HG03108 (cell line): ENCODE data around the gene PTK6.
"Not testable (repeated sequence)": the region's sequence is repeated elsewhere in the genome, so short reads cannot be mapped to it uniquely, and the experiment has no call there.

Experiments
- ATAC-seq: cut with Tn5 transposase; IDR thresholded peaks from one replicate; pipeline ENCODE4 v1.9.1; 2021; ENCODE audit warnings: moderate library complexity; ENCODE audit not compliant: unreplicated experiment

PTK6 gene

DNA sequence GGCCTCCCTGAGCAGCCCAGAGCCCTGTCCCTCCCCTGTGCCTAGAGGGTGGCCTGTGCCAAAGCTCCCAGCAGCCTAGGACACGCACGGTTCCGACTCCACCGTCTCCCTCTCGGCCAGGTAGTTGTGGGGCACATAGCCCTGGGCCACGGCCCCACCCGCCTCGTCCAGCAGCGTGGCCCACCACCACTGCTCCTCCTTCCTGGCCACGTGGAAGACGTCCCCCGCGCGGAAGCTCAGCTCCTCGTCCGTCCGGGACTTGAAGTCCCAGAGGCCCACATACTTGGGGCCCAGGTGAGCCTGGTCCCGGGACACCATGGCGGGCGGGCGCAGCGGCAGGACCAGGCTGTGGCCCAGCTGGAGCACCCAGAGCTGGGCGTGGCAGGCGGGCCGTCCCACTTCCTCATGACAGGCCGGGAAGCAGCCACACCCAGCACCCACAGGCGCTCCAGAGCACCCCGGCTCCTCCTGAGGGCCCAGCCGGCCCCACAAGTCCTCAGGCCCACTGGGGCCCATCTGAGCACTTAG, at the start of gene PTK6:
PTK6 (minus strand) TSS at position 380 of the 528 bp plus-strand sequence; CDS start at position 318, 62 bp downstream.
- peak; percentile 7 for ATAC-seq

DNA sequence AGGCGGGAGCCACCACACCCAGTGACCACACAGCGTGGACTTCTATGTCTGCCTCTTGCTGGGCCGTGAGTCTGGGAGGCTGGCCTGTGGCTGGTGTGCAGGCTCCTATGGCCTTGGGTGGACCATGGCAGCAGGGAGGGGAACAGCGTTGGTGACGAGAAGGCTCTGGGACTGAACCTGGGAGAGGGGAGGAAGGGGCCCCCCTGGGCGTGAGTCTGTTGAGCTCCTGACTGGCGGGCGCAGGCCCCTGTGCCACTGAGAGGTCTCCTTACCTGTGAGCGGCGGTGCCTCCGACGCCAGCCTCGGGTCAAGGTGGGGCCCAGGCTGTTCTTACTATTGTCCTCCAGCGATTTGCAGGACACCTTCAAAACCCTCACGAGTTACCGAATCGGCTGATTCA, 49.6 kb upstream of the PTK6 start:
- no peak for ATAC-seq

DNA sequence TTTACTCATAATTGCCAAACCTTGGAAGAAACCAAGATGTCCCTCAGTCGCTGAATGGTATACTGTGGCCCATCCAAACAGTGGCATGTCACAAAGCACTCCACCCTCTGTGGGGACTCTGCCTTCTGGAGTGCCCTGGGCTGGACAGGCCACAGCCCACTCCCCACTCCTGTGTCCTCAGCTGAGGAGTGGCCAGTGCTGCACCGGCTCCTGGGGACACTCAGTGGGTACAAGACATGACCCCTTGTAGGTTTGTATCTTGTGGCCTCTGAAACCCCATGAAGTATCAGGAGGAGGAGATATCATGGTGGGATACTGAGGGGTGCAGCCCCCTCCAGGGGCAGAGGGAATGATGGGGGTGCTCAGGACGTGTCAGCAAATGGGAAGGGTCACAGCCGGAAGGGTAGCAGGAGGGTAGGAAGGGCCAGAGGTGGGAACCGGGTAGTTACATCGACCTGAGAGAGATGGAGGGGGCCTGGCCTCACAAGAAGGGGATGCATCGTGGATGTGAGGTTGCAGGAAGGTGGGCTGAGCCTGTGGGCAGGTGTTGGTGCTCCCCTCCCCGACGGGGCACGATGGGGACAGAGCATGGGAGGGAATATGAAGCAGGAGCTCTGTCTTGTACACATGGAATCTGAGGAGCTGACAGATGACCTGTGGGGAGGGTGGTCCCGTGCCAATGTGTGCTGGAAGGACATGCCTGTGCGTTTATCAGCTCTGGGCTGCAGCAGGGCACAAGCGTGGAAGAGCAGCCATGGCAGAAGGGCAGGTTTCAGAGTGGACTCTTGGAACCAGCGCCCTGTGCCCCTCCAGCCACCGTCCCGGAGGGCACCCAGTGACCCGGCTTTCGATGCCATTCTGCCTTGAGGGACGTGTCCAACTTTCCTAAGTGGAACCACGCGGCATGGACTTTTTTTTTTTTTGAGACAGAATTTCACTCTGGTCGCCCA, 48.7 kb upstream of the PTK6 start:
- ATAC-seq, result no peak

DNA sequence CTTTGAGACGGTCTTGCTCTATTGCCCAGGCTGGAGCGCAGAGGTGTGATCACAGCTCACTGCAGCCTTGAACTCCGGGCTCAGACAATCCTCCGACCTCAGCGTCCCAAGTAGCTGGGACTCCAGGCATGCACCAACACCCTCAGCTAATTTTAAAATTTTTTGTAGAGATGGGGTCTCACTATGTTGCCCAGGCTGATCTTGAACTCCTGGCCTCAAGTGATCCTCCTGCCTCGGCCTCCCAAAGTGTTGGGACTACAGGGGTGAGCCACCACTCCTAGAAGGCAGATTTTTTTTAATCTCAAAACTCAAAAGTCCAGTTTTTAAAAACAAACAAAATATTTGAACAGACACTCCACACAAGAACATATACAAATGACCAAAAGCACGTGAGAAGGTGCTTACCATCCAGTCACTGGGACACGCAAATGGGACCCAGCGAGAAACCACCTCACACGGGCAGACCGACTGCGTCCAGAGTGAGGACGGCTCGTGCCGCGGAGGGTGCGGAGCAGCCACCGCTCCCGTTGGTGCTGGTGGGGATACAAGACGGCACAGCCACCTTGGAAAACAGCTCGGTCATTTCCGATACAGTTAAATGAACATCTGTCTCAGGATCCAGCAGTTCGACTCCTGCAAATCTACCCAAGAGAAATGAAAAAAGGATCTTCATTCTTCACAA, 45.3 kb upstream of the PTK6 start:
- ATAC-seq, result no peak

DNA sequence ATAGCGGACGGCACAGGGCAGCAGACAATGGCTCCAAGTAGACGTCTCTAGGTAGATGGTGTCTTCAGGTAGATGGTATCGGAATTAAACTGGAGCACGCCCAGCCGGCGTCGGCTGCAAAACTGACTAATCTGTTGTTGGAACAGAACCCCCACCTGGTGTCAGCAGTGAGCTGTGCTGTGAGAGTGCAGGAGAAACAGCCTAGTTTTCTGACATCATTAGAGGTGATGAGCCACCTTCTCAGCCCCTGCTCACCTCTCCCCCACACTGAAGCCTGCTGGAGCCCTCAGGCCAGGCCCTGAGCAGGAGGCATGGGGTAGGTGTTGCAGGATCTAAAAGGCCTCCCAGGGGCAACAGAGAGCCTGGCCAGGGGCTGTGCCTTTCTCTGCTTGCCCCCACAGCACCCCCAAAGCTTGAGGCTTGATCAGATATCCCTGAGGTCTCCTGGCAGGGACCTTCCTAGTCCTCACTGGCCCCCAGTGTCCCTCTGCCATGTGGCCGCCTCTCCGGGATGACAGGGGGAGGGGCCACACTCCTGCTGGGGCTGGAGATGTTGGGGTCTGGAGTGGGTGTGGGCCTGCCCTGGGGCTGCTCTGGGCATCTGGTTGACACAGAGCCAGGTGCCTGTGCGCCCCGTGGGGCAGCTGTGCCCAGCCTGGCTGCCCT, 43.8 kb upstream of the PTK6 start:
- no peak for ATAC-seq

DNA sequence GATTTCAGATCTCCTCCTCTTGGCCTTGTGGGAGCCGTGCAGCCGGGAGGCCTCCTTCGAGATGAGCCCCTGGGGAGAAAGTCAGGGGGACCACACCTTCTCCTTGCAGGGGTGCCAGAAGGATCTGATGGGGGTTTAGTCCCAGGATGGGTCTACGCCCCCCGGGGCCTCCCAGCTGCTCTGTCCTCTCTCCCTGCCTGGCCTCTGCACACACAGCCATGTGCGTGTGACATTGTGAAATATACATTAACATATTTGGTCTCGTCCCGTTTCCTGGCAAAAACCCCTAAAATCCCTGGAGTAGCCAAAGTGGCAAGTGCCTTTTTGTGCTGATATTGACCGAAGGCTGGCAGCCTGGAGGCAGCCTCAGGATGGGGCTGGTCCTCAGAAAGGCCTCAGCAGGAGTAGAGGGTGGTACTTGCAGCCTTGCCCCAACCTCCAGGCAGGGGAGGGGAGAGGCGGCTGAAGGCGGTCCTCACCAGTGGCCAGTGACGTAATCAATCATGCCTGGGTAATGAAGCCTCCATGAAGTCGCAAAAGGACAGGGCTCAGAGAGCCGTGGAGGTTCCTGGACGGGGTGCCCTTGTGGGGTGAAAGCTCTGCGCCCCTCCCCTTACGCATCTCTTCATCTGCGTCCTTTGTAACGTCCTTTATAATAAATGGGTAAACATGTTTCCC, 42.0 kb upstream of the PTK6 start:
- ATAC-seq, result no peak

DNA sequence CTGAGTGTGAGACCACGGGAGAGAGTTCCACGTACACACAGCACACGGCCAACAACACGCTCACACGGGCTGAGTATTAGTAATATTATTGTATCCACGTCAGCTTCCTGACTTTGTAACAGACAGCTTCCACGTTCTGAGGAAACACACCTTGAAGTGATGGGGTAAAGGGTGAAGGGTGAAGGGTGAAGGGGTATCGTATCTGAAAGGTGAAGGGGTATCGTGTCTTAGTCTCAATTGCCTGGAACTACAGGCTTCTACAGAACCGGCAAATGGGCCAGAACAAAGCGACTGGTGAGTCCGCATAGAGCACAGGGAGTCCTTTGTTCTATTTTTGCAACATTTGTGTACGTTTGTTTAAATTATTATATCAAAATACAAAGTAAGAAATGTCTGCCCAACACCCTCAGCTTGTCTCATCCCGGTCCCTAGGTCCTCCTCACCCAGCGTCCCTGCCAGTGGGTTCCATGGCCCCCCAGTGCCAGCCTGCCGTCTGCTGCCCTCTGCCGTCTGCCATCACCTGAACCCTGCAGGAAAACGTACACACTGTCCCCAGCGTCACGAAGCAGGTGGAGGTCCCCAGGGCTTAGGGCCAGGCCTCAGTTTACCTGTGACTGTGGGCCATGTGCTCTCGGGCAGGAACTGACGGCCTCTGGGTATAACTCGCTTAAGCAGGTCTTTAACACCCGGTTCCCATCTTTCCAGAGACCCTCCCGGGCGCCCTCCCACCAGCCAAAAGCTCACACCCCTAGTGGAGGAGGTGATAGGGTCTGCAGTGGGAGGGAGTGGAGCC, 41.2 kb upstream of the PTK6 start:
- no peak for ATAC-seq

DNA sequence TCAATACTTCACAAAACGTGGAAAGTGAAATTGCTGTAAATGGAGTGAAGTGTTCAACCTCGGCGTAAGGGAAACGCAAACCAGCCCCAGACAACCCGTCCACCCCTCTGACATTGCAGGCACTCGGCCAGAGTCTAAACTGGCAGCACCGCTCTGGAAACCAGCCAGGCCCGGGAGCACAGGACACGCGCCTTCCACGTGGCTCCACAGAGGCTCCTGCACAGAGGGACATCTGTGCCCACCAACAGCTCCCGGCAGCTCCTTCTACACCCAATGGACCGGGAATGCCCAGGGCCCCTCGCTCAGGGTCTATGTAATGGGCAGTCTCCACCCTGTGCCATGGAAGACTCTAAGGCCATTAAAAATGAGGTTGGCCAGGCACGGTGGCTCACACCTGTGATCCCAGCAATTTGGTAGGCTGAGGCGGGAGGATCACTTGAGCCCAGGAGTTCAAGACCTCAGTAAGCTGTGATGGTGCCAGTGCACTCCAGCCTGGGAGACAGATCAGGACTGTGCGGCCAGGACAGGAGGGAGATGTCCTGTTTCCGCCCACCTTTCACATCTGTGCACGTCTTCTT, 40.2 kb upstream of the PTK6 start:
- ATAC-seq, result no peak

DNA sequence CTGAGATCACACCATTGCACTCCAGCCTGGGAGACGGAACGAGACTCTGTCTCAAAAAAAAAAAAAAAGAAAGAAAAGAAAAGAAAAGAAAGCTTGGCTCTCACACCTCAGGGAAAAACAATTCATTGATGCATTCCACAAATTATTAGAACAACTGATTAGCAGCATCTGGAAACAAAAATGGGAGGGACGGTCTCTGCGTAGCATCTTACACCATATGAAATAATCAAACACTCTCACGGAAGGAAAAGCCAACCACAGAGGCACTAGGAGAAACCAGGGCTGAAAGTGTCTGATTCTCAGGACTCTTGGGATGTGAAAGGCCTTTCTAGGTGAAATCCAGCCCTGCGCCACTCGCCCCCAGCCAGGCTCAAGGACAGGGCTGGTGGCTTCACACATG, 39.1 kb upstream of the PTK6 start:
- no peak for ATAC-seq

DNA sequence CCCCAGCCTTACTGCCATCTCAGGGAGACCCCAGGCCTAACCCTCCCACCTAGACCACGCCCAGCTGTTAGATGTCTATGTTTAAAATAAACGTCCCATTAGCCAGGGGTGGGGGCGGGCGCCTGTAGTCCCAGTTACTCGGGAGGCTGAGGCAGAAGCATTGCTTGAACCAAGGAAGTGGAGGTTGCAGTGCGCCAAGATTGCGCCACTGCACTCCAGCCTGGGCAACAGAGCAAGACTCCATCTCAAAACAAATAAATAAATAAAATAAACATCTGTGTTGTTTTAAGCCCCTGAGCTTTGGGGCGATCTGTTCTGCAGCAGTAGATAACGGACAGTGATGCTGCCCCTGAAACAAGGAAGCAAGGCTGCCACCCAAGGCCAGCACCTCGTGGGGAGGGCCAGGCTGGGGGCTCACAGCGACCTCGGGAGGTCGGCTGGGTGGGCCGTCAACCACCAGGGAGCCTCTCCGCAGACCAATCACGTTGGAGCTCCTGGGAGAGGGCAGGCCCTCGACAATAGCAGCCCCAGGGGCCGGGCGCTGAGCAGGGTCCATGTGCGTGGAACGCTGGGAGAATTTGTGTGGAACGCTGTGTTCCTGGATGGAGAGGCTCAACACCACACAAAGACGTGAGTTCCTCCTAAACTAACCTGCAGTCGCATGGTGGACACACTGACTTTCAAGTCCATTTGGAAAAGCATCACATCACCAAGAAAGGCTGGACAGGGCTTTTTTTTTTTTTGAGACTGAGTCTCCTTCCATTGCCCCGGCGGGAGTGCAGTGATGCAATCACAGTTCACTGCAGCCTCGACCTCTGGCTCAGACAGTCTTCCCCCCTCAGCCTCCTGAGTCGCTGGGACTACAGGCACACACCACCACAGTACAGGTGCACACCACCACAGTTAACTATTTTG, 37.9 kb upstream of the PTK6 start:
- ATAC-seq, result no peak

DNA sequence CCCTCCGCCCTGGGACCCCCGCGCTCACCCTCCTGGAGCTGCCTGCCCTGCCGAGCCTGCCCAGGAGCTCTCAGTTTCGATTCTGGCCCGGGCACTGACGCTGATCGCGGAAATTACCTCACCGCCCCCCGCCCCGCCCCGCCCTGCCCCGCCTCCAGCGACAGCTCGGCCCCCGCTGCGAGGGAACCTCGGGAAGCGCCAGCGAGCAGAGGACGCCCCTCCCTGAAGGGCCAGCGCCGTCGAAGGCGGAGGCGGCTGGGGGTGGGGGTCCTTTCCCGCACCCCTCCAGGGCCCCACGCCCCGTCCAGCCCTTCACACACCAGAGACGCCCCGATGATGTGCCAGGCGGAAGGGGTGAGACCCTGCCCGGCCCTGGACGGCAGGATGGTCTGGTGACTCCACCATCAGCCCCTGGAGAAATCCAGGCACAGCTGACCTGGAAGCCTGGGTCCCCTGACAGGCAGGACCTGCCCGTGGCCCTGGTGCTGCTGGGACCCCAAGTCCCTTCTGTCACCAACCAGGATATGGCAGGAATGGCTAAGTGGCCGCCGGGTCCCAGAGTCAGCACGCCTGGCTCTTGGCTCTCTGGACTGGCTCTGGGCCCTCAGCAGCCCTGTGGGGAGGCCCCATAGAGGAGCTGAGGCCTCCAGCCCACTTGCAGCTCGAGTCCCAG, 37.1 kb upstream of the PTK6 start, which contains the start of gene HELZ2:
HELZ2 (minus strand) TSS at position 84 of the 673 bp plus-strand sequence. CDS start 1,854 bp downstream, outside the sequence.
- ATAC-seq, result peak; percentile 58

DNA sequence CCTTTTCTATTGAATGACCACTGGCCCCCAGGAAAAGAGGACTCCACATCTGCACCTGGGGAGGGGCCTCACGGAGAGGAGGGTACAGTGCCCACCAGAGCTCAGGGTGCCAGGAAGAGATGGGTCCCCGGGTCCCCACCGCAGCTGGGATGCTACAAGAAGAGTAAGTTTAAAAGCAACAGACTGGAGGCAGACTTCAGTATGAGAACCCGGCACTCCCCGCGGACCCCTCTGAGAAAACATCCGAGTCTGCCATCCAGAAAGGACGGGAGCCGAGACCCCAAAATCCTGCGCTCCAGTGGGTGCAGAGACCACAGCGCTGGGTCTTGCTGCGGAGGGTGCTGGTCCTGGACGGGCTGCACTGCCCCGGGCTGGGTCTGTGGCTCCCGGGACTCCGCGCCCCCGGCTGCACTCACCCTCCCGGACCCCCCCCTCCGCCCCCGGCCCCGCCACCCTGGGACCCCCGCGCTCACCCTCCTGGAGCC, 36.5 kb upstream of the PTK6 start:
- no peak for ATAC-seq

DNA sequence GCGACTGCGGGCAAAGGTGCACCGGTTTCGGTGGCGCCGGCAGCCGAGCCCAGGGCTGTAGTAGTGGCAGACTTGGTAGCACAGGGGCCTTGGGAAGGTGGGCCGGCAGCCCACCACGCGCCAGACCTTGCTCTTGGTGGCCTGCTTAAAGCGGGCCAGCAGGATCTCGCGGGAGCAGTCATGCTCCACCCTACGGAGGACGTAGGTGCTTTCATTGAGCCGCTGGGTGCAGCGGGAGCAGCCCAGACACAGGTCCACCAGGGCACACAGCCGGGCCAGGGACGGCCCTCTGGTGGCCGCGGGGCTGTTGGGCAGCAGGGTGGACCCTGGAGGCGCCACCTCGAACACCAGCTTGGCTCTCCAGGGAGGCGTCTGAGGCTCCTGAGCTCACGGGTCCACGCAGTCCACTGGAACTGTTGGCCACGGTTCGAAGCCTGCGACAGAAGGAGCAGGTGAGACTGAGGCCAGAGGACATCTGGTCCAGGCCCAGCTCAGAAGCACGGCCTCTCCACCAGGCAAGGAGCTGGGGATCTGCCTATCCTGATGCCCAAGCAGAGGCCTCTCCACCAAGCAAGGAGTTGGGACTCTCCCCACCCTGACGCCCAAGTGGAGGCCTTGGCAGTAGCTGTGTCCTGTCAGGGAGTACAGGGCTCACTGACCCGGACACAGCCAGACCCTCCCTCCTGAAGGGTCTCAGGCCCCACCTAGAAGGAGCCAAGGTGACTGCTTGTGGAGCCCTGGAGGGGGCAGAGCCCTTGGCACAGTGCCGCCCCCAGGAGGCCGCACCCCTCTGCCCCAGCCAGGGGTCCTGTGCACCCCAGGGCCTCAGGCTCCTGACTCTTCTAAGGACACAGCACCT, 35.8 kb upstream of the PTK6 start:
- no peak for ATAC-seq

DNA sequence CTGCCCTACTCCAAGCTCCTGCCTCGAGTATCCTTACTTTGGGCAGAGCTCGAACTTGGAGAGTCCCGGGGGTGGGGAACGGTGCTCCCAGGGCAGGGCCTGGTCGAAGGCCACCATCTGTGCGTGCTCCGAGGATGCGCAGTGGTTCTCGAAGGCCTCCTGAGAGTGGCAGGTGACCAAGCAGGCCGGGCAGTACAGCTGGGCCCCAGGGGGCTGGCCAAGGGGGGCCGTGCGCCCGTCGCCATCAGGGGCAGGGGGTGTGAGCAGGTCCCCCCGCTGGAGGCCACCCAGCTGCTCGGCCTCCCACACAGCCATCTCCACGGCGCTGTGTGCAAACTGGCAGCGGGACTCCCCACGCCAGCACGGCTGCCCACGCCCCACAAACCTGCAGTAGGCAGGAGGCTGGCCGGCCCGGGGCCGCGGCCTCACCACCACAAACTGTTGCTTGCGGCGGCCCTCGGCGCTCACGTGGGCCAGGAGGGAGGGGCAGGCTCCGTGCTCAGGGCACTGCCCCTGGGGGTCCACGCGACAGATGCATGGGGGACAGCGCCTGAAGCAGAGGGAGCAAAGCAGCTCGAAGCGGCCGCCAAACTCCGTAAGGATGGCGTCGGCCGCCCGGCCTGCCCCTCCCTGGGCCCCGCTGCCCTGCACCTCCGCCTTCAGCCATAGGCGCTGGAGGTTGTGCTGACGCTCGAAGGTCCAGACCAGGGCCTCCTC, 35.1 kb upstream of the PTK6 start:
- ATAC-seq, result no peak

DNA sequence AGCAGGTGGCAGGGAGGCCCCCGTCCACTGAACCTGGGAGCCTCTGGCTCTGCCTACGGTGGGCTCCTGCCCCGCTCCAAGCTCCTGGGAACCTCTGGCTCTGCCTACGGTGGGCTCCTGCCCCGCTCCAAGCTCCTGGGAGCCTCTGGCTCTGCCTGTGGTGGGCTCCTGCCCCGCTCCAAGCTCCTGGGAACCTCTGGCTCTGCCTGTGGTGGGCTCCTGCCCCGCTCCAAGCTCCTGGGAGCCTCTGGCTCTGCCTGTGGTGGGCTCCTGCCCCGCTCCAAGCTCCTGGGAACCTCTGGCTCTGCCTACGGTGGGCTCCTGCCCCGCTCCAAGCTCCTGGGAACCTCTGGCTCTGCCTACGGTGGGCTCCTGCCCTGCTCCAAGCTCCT, 33.9 kb upstream of the PTK6 start:
- ATAC-seq, result not testable (repeated sequence)
